Measurements from ENCODE around the gene PSMB10.

The PSMB10 gene

DNA sequence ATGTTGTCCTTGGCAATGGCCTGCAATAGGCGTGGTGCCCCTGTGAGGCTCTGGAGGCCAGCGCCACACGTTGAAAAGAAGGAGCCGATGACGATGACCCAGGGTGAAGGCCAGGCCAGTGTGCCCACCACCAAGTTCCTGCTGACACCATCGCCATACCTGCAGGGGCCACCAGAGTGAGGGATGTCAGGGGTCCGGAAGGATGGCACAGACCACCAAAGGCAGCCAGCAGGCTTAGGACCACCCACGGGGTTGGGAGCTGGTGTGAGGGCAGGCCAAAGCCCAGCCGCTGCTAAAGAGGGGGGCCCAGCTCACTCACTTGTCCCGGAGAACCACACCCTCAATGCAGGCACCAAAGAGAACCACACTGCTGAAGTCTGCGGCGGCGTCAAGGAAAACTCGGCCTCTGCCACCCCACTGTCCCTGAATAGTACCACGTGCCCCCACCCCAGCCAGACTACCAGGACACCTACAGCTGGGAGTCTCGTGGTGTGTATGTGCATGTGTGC lies 13.7 kb upstream of the PSMB10 start:
- Histone ChIP-seq H3K9me2 (replicated peaks; ENCODE audit: insufficient read depth, low read length) (no peaks in the 10 kb centered on the region), H3K4me3 (ENCODE audit: insufficient read depth, low read length, poor library complexity, severe bottlenecking) (no peak overlapping the region), H3K27ac (ENCODE audit: low read depth, low read length) (no peak overlapping the region), H3K36me3 (ENCODE audit: low read length) (no peaks in the 10 kb centered on the region), H4K20me1 (ENCODE audit: low read depth, low read length) (no peaks in the 10 kb centered on the region), H3K4me2 (ENCODE audit: low read depth, low read length, poor library complexity, severe bottlenecking) (no peak overlapping the region), H2AFZ (ENCODE audit: low read depth, low read length, severe bottlenecking) (no peak overlapping the region), H3K79me2 (ENCODE audit: insufficient read depth, low read length) (no peaks in the 10 kb centered on the region), H3K9me3 (ENCODE audit: insufficient read depth, low read length) (no peaks in the 10 kb centered on the region), H3K27me3 (ENCODE audit: low read length) (no peaks in the 10 kb centered on the region), H3K9ac (ENCODE audit: low read length) (no peak overlapping the region), H3F3A (ENCODE audit: insufficient read depth) (no peaks in the 10 kb centered on the region)
- TF ChIP-seq EZH2phosphoT487 (conservative IDR thresholded peaks at IDR 0.05; ENCODE audit: low read length), result no peak
- TF ChIP-seq, protein P1, sequence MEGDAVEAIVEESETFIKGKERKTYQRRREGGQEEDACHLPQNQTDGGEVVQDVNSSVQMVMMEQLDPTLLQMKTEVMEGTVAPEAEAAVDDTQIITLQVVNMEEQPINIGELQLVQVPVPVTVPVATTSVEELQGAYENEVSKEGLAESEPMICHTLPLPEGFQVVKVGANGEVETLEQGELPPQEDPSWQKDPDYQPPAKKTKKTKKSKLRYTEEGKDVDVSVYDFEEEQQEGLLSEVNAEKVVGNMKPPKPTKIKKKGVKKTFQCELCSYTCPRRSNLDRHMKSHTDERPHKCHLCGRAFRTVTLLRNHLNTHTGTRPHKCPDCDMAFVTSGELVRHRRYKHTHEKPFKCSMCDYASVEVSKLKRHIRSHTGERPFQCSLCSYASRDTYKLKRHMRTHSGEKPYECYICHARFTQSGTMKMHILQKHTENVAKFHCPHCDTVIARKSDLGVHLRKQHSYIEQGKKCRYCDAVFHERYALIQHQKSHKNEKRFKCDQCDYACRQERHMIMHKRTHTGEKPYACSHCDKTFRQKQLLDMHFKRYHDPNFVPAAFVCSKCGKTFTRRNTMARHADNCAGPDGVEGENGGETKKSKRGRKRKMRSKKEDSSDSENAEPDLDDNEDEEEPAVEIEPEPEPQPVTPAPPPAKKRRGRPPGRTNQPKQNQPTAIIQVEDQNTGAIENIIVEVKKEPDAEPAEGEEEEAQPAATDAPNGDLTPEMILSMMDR (IDR thresholded peaks at IDR 0.05; ENCODE audit: insufficient read depth, low read length, poor library complexity, severe bottlenecking), result no peak

DNA sequence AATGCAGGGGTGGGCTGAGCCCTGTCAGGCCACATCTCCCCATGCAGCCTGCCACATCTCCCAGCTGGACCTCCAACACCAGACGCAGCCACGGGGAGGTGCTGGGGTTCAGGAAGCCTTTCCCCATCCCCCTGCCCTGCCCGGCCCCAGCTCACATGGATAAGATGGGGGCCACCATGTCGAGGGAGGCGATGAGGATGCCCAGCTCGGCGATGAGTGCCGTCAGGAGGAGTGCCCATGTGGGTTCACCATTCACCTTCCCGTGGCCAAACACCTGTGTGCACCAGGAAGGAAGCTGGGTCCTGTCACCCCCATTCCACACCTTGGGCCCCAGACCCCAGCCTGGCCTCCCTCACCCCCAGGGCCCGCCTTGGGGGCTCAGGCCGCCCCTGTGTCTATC lies 13.0 kb upstream of the PSMB10 start:
- no peak overlapping the region for H2AFZ ChIP-seq (ENCODE audit: low read depth, low read length, severe bottlenecking)
- no peak overlapping the region for H3K9ac ChIP-seq (ENCODE audit: low read length)
- no peak overlapping the region for H3K4me3 ChIP-seq (ENCODE audit: insufficient read depth, low read length, poor library complexity, severe bottlenecking)
- H3K79me2 ChIP-seq (ENCODE audit: insufficient read depth, low read length), result no peaks in the 10 kb centered on the region
- H3F3A ChIP-seq (ENCODE audit: insufficient read depth), result no peaks in the 10 kb centered on the region
- H3K9me3 ChIP-seq (ENCODE audit: insufficient read depth, low read length), result no peaks in the 10 kb centered on the region
- no peaks in the 10 kb centered on the region for H3K9me2 ChIP-seq (replicated peaks; ENCODE audit: insufficient read depth, low read length)
- no peaks in the 10 kb centered on the region for H3K36me3 ChIP-seq (ENCODE audit: low read length)
- H3K4me2 ChIP-seq (ENCODE audit: low read depth, low read length, poor library complexity, severe bottlenecking), result no peak overlapping the region
- H4K20me1 ChIP-seq (ENCODE audit: low read depth, low read length), result no peaks in the 10 kb centered on the region
- H3K27ac ChIP-seq (ENCODE audit: low read depth, low read length), result no peak overlapping the region
- H3K27me3 ChIP-seq (ENCODE audit: low read length), result no peaks in the 10 kb centered on the region
- no peak for TF ChIP-seq EZH2phosphoT487 (conservative IDR thresholded peaks at IDR 0.05; ENCODE audit: low read length)
- TF ChIP-seq, protein P1 (IDR thresholded peaks at IDR 0.05; ENCODE audit: insufficient read depth, low read length, poor library complexity, severe bottlenecking), result no peak

DNA sequence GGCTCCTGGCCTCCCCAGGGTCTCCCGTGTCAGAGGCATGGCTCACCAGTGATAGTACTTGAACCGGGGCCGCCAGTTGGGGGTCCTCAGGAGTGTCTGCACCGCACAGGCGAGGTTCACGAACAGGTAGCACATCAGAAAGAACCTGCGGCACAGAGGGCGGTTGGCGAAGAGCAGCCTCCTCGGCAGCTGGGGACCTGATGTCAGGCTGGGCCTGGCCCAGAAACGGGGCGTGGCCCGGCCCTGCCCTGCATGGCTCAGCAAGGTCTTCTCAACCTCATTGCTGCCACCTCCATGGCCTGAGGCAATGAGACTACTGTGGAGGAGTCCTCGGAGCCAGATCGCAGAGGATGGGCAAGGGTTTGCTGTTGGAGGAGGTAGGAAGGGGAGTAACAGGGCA lies 11.4 kb upstream of the PSMB10 start:
- Histone ChIP-seq H3K9me2 (replicated peaks; ENCODE audit: insufficient read depth, low read length) (no peaks in the 10 kb centered on the region), H3F3A (ENCODE audit: insufficient read depth) (no peaks in the 10 kb centered on the region), H3K27ac (ENCODE audit: low read depth, low read length) (no peak overlapping the region), H3K9me3 (ENCODE audit: insufficient read depth, low read length) (no peaks in the 10 kb centered on the region), H2AFZ (ENCODE audit: low read depth, low read length, severe bottlenecking) (no peak overlapping the region), H3K4me2 (ENCODE audit: low read depth, low read length, poor library complexity, severe bottlenecking) (no peak overlapping the region), H4K20me1 (ENCODE audit: low read depth, low read length) (no peaks in the 10 kb centered on the region), H3K79me2 (ENCODE audit: insufficient read depth, low read length) (no peaks in the 10 kb centered on the region), H3K27me3 (ENCODE audit: low read length) (no peaks in the 10 kb centered on the region), H3K9ac (ENCODE audit: low read length) (no peak overlapping the region), H3K36me3 (ENCODE audit: low read length) (no peaks in the 10 kb centered on the region), H3K4me3 (ENCODE audit: insufficient read depth, low read length, poor library complexity, severe bottlenecking) (no peak overlapping the region)
- TF ChIP-seq, protein P1 (IDR thresholded peaks at IDR 0.05; ENCODE audit: insufficient read depth, low read length, poor library complexity, severe bottlenecking), result no peak
- no peak for TF ChIP-seq EZH2phosphoT487 (conservative IDR thresholded peaks at IDR 0.05; ENCODE audit: low read length)

Data from SU-DHL-6 (cell line).